Mucosa of descending colon (tissue), 3 donors: ENCODE measurements around the gene ZNF415. TPM values are rescaled to one million over a fixed set of nuclear protein-coding genes. Genes with fewer than 3 reads are reported as not detected.

ENCODE experiments used
- ATAC-seq: fragments of 200-7000 bp; cut with Tn5 transposase; one replicate; pipeline ENCODE4 v1.9.1; 2020; ENCODE audit warnings: mild to moderate bottlenecking, moderate library complexity
- DNase-seq, 3 donors: peaks; one replicate each; pipeline ENCODE4 v3.0.0-alpha.2; 2020
- H3K36me3 ChIP-seq: fragments of 200-600 bp; one replicate; pipeline ENCODE4 v1.8.0; 2021; ENCODE audit warnings: low read depth, mild to moderate bottlenecking
- H3K4me1 ChIP-seq: fragments of 200-600 bp; one replicate; pipeline ENCODE4 v1.8.0; 2021; ENCODE audit warnings: low read depth, mild to moderate bottlenecking
- H3K4me3 ChIP-seq: fragments of 200-600 bp; one replicate; pipeline ENCODE4 v1.8.0; 2021; ENCODE audit warnings: mild to moderate bottlenecking
- H3K9me3 ChIP-seq: fragments of 200-600 bp; one replicate; pipeline ENCODE4 v1.8.0; 2021; ENCODE audit warnings: mild to moderate bottlenecking
- intact Hi-C, 2 donors: fragments of 100-400 bp; cut with DNase I in 1 of 2; cut with micrococcal nuclease in 1 of 2; formaldehyde crosslinking; loops; one replicate each; pipeline versions ENCODE4 v1.11.0 to v1.11.1; 2022; cut with DNase I, micrococcal nuclease
- total RNA-seq, 3 donors: library from RNA; stranded (reverse); fragmentation: NEBNext Ultra II Directional in 2 of 3; extraction: Animal tissue kit (Norgen Biotek cat#: 25700) in 2 of 3; gene quantifications; one replicate each; pipeline versions ENCODE4 v1.2.1 to v1.2.4, GENCODE V29; 2021 to 2023
- TF ChIP-seq, protein P1 (sequence below): fragments of 200-600 bp; IDR thresholded peaks from one replicate; pipeline ENCODE4 v1.8.0; 2022; ENCODE audit warnings: antibody characterized with exemption, mild to moderate bottlenecking
- donor health status: DM: no; HTN: no; CAD: no; lungs with moderate emphysema.
- donor health status: DM: no; HTN: no; CAD: no.
- donor health status: DM: no; HTN: yes; CAD: no.

Gene ZNF415
- total RNA-seq, 3 donors from 2014 or later, result 5.3 to 14.0 (median 6.6) TPM

DNA sequence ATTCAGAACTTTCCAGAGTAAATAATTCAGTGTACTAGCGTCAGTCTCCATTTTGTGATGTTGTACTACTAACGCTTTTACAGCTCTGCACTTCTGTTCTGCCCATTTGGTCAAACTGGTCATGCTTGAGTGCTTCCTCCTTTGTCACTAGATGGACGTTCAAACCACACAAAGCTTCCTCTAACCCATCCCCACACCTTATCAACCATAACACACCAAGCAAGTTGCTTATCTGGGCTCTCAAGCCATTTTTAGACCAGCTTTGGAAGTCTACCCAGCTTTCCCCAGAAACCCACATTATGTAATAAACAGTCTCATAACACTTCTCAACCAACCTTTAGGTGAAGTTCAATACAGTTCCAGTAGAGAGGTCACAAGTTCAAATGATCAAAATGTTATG, 28.4 kb upstream of the ZNF415 start:
- ATAC-seq (no peak), DNase-seq (no peak)
- peaks cover 11% of the 10 kb centered on the region for H3K4me1 ChIP-seq
- H3K4me3 ChIP-seq, result no peak overlapping the region
- TF ChIP-seq, protein P1, sequence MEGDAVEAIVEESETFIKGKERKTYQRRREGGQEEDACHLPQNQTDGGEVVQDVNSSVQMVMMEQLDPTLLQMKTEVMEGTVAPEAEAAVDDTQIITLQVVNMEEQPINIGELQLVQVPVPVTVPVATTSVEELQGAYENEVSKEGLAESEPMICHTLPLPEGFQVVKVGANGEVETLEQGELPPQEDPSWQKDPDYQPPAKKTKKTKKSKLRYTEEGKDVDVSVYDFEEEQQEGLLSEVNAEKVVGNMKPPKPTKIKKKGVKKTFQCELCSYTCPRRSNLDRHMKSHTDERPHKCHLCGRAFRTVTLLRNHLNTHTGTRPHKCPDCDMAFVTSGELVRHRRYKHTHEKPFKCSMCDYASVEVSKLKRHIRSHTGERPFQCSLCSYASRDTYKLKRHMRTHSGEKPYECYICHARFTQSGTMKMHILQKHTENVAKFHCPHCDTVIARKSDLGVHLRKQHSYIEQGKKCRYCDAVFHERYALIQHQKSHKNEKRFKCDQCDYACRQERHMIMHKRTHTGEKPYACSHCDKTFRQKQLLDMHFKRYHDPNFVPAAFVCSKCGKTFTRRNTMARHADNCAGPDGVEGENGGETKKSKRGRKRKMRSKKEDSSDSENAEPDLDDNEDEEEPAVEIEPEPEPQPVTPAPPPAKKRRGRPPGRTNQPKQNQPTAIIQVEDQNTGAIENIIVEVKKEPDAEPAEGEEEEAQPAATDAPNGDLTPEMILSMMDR, result no peak
- intact Hi-C loops, result no loop called here
- no peaks in the 10 kb centered on the region for H3K36me3 ChIP-seq
- H3K9me3 ChIP-seq, result peaks cover 47% of the 10 kb centered on the region

DNA sequence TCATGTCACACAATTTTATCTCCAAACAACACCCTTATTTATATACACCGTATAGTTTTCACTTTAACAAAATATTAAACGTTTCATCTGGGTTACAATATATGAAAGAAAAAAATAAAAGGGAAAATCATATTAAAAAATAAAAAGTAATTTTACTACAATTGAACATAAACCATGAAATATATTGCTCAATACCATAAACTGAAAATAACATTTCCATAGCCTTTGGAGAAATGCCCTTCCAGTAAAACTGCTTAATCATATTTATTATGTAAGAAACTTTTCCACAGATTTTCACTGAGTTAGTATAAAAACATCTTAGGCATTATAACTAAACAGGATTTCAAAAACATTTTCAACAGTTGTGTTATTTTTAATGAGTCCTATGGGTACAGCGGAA, 27.6 kb upstream of the ZNF415 start:
- DNase-seq (no peak), ATAC-seq (no peak)
- H3K9me3 ChIP-seq, result peaks cover 43% of the 10 kb centered on the region
- no peaks in the 10 kb centered on the region for H3K36me3 ChIP-seq
- H3K4me3 ChIP-seq, result no peak overlapping the region
- TF ChIP-seq, protein P1, result no peak
- peaks cover 11% of the 10 kb centered on the region for H3K4me1 ChIP-seq
- intact Hi-C loops, result no loop called here

DNA sequence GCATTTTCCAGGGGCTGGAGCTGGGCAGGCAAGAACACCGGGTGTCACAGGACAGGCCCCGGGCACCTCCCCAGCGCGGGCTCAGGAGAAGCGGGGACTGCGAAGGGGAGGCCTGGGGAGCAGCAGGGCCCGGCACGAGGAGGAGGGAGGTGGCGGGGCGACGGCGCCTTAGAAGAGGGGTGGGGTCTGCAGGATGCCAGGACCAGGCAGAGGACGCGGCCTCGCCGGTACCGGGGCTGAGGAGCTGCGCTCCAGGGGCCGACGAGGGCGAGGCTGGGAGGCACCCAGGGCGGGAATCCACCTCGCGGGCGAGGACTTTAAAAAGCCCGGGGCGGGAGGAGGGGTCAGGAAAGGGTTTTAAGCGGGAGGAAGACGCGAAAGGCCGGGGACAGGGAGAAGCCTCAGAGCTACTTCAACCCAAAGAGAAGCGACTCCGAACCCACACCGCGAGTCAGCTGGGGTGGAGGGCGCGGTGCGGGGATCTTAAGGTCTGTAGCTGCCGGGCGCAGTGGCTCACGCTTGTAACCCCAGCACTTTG, 25.5 kb upstream of the ZNF415 start:
- TF ChIP-seq, protein P1, result no peak
- Histone ChIP-seq H3K4me3 (peak overlapping the region; percentile 48), H3K36me3 (no peaks in the 10 kb centered on the region), H3K9me3 (peaks cover 39% of the 10 kb centered on the region), H3K4me1 (peaks cover 11% of the 10 kb centered on the region)
- intact Hi-C loops, result no loop called here
- peak; percentile 40 to 58 (median 58) for DNase-seq
- ATAC-seq, result peak; percentile 45

DNA sequence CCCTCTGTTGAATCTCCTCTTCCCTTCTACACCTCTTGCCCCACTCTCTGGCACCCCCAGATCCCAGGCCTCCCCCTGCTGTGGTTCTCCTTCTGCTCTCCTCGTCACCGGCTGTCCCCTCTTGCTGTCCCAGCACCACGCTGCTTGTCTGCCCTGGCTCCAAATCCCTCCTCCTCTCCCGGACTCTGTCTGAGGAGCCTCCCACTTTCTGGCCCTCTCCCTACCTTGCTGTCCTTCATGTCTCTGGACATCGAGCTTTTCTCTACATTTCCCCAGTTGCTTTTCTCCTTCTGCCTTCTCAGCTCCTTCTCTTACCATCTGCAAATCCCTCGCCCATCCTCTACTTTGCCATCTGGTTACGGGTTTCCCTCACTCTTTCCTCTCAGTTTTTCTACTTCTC, 24.9 kb upstream of the ZNF415 start:
- Histone ChIP-seq H3K4me1 (peaks cover 11% of the 10 kb centered on the region), H3K4me3 (no peak overlapping the region), H3K36me3 (no peaks in the 10 kb centered on the region), H3K9me3 (peaks cover 38% of the 10 kb centered on the region)
- TF ChIP-seq, protein P1, result no peak
- ATAC-seq (no peak), DNase-seq (no peak)
- intact Hi-C loops, result no loop called here

DNA sequence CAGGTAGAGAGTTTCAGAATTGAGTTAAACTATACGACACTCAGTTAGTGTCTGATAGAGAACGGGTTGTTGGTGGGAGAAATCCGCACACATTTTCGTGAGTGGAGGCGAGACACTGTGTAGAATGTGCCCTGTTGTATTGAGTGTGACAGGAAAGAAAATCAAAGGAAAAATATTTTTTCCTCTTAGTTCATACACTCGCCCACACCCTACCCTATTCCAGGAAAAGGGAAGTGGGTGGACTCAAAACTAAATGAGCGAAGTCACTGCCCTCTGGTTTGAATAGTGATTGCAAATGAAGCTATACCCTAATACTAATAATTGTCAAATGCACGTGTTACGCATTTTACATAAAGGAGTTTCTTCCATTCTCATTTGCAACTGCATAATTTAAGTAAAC, 24.1 kb upstream of the ZNF415 start:
- H3K9me3 ChIP-seq, result peaks cover 38% of the 10 kb centered on the region
- H3K4me1 ChIP-seq, result peaks cover 11% of the 10 kb centered on the region
- no peaks in the 10 kb centered on the region for H3K36me3 ChIP-seq
- TF ChIP-seq, protein P1, result no peak
- DNase-seq, result no peak
- intact Hi-C loops, result no loop called here
- no peak overlapping the region for H3K4me3 ChIP-seq
- ATAC-seq, result no peak

DNA sequence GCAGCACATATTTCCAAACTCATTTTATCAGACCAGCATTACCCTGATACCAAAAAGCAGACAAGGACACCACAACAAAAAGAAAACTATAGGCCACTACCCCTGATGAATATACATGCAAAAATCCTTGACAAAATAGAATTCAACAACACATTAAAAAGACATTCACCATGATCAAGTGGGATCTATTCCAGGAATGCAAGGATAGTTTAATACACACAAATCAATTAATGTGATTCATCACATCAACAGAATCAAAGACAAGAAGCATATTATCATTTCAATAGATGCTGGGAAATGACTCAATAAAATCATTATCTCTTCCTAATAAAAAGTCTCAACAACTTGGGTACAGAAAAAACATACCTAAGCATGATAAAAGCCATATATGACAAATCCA, 14.9 kb upstream of the ZNF415 start:
- intact Hi-C loops, result no loop called here
- ATAC-seq (no peak), DNase-seq (no peak)
- Histone ChIP-seq H3K4me1 (no peaks in the 10 kb centered on the region), H3K9me3 (peaks cover 91% of the 10 kb centered on the region), H3K4me3 (no peak overlapping the region), H3K36me3 (peaks cover 3% of the 10 kb centered on the region)
- TF ChIP-seq, protein P1, result no peak
